NCI-H1092 (cell line): ENCODE data around the gene TPGS1.

ENCODE experiments used
- DNase-seq: peaks from one replicate; lab custom pipeline; 2025; lab: John Stamatoyannopoulos, UW

The TPGS1 gene

GRCh38 chr19:539429-540030 lies 32.2 kb downstream of the TPGS1 start:
- DNase-seq, result no peak

- DNase-seq, result no peak
These were observed 33.8 kb downstream of the TPGS1 start for GRCh38 chr19:540867-541637.

DNA sequence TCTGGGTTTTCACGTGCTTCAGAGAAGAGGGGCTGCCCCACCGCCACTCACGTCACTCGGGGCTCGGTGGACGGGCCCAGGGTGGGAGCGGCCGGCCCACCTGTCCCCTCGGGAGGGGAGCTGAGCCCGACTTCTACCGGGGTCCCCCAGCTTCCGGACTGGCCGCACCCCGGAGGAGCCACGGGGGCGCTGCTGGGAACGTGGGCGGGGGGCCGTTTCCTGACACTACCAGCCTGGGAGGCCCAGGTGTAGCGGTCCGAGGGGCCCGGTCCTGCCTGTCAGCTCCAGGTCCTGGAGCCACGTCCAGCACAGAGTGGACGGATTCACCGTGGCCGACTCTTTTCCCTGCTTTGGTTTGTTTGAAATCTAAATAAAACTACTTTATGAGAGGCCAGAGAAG lies 34.4 kb downstream of the TPGS1 start:
- no peak for DNase-seq

DNA sequence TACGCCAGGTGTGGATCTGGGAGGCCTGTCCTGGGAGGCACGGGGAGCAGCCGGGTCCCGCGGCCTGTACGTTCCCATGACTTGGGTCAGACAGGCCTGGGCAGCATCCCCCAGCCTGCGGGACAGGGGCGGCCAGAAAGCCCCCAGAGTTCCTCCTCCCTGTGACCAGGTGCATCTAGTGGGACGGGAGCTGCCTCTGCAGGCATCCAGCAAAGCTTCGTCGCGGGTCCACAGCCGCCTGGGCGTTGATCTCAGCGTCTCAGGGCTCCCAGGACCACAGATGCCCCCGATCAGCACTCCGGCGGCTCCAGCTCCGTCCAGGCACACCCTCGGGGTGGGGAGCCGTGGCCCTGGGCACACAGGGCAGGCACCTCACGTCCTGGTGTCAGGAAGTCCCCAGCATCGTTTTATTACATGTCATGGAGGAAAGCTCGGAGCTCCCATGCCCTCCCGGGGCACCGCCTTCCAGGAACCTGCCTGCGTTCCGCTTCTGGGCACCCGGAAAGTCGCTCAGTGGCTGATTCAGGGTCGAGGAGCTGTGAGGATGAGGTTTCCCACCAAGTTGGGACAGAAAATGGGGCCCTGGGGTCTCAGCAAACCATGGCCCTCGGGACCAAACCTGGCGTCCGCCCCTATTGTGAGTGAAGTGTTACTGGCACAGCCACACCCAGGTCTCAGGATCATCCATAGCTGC lies 35.0 kb downstream of the TPGS1 start:
- no peak for DNase-seq

- no peak for DNase-seq
These were observed 36.8 kb downstream of the TPGS1 start, which contains the start of gene GZMM for GRCh38 chr19:543910-544608. TSS of gene GZMM (plus strand) at chr19:544053. CDS start at chr19:544072, 19 bp downstream.

GRCh38 chr19:547117-547516 lies 39.8 kb downstream of the TPGS1 start:
- DNase-seq, result no peak

GRCh38 chr19:547836-548720 lies 40.8 kb downstream of the TPGS1 start:
- DNase-seq, result no peak

- no peak for DNase-seq
These were observed 41.9 kb downstream of the TPGS1 start for GRCh38 chr19:548886-549830.

- no peak for DNase-seq
These were observed 47.5 kb downstream of the TPGS1 start for GRCh38 chr19:554817-555216.

- DNase-seq, result no peak
These were observed 48.1 kb downstream of the TPGS1 start for GRCh38 chr19:555474-555808.

DNA sequence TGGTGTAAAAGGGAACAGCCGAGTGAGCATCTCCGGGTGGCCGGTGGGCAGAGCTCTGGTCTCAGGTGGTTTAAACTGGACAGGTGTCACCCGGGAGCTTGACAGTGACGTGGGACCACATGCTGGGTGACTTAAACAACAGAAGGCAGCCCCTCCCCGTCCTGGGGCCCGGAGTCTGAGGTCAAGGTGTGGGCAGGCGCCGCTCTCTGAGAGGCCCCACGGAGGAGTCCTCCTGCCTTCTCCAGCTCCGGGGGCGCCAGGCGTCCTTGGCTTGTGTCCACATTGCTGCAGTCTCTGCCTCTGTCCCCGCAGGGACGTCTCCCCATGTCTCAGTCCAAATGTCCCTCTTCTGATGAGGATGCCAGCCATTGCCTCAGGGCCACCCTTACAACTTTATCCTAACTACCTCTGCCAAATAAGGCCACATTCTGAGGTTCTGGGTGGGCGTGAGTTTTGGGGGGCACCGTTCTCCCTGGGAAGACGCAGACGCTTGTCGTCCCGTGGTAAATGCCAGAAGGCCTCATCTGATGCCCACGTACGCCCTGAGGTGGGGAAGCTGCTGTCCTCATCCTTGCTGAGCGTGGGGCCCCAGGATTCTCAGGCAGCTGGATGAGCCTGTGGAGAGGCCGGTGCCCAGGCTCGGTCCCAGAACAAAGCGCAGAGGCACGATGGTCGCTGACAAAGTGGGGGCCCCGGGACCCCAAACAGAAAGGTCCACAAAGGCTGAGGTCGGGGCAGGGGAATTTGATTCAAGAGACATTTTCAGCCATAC lies 49.5 kb downstream of the TPGS1 start:
- no peak for DNase-seq

DNA sequence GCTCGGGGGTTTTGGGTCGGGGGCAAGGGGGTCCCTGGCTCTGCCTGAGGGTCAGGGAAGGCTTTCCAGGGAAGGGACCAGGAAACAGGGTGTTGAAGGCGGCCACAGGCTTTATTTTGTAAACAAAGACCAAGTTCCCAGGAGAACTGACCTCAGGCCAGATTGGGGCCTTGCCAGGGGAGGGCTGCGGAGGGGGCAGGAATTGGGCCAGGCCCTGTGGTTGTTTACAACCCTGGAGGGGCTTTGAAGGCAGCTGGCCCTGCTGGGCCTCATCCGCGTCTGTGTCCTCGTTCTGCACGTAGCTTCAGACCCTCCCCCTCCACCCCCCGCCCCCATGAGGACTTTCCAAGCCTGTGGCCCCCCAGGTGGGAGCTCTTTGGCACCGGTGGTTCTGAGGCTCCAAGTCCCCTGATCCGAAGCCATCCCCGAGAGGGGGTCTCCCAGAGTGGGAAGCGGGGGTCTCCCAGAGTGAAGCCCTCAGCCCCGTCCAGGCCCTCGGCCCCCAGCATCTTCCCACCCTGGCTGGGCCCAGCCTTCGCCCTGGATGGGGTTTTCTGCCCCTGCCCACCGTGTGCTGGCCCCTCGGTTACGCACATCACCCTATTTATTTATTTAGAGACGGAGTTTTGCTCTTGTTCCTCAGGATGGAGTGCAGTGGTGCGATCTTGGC lies 51.6 kb downstream of the TPGS1 start:
- no peak for DNase-seq

DNA sequence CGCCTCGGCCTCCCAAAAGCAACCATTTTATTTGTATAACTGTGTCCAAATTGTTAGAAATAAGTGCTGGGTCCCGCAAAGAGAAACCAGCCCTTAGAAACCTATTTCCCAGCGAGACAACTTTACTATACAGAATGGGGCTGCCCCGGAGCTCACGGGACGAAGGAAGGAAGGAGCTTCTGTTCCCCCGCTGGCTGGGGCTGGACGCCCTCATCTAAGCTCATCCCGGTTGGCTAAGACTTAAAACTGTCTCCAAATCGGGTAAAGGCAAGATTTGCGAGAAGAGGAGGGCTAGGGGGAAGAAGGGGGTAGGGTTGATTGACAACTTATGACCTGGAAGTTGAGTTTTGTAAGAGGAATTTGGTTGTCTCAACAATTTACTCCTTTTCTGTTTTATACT lies 52.8 kb downstream of the TPGS1 start:
- DNase-seq, result no peak

DNA sequence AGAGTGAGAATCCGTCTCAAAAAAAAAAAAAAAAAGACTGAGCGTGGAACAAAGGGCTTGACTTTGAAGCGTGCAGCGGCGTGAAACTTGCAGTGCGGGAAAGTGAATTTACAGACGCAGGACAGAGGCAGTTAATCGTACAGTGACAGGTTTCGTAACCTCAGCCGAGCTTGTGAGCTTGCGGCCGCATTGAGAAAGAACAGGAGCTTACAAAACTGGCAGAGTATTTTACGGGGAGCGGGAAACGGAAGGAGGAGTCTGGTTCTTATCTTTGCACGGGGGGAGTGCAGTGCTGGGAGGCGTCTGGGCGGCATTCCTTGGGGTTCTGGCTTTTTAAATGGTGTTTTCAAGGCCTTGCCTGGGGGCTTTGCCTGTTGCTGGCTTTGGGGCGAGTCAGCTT lies 59.1 kb downstream of the TPGS1 start:
- DNase-seq, result no peak

- no peak for DNase-seq
These were observed 59.5 kb downstream of the TPGS1 start for GRCh38 chr19:566844-567243.

DNA sequence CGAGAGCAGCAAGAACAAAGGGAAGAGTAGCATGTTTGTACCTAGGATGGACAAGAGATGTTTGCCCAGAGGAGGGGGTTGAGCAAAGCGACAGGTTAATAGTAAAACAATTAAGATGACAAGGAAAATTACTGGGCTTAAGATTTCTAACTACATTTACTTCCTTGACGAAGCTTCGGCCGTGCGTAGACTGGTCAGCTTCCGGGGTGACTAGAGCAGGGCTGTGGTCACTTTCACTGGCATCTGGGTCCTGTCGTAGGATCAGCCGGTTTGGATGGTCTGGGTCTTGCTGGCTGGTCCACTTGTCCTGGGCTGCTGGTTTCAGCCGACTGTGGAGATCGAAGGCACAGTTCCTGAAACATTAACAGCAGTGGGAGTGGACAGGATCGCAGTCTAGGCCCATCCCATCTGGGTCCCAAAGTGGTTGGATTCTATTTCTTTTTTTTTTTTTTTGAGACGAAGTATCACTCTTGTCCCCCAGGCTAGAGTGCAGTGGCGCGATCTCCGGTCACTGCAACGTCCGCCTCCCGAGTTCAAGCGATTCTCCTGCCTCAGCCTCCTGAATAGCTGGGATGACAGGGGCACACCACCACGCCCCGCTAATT lies 60.1 kb downstream of the TPGS1 start:
- no peak for DNase-seq
